Measurements from ENCODE around the gene MUS81.
"Not testable (repeated sequence)": the region's sequence is repeated elsewhere in the genome, so short reads cannot be mapped to it uniquely, and the experiment has no call there.

Gene MUS81

GRCh38 chr11:65860278-65861164, at the start of gene MUS81:
Gene MUS81 (plus strand): TSS chr11:65860433. CDS start chr11:65860754, 321 bp downstream.
- peak; percentile 100 for DNase-seq (ENCODE audit: low read depth)

- no peak for DNase-seq (ENCODE audit: low read depth)
Measured at GRCh38 chr11:65811764-65812475, 48.3 kb upstream of the MUS81 start.

- peak; percentile 39 for DNase-seq (ENCODE audit: low read depth)
Measured at GRCh38 chr11:65814131-65814985, 45.9 kb upstream of the MUS81 start.

- no peak for DNase-seq (ENCODE audit: low read depth)
Measured at GRCh38 chr11:65814986-65815565, 45.2 kb upstream of the MUS81 start.

GRCh38 chr11:65816696-65817095, 43.5 kb upstream of the MUS81 start:
- DNase-seq (ENCODE audit: low read depth) = no peak

GRCh38 chr11:65817312-65817834, 42.9 kb upstream of the MUS81 start:
- peak; percentile 14 for DNase-seq (ENCODE audit: low read depth)

GRCh38 chr11:65817835-65818680, 42.2 kb upstream of the MUS81 start:
- peak; percentile 89 for DNase-seq (ENCODE audit: low read depth)

- no peak for DNase-seq (ENCODE audit: low read depth)
Measured at GRCh38 chr11:65821107-65821506, 39.1 kb upstream of the MUS81 start.

GRCh38 chr11:65822776-65823528, 37.3 kb upstream of the MUS81 start:
- no peak for DNase-seq (ENCODE audit: low read depth)

- DNase-seq (ENCODE audit: low read depth) = no peak
Measured at GRCh38 chr11:65826984-65827735, 33.1 kb upstream of the MUS81 start.

- DNase-seq (ENCODE audit: low read depth) = no peak
Measured at GRCh38 chr11:65829459-65829858, 30.8 kb upstream of the MUS81 start.

GRCh38 chr11:65832231-65832630, 28.0 kb upstream of the MUS81 start:
- DNase-seq (ENCODE audit: low read depth) = not testable (repeated sequence)

GRCh38 chr11:65833297-65834030, 26.8 kb upstream of the MUS81 start, which contains the start of gene SNX32:
Gene SNX32 (plus strand): TSS chr11:65833963. CDS start chr11:65834066, 103 bp downstream.
- DNase-seq (ENCODE audit: low read depth) = peak; percentile 83

- DNase-seq (ENCODE audit: low read depth) = no peak
Measured at GRCh38 chr11:65834202-65834601, 26.0 kb upstream of the MUS81 start.

GRCh38 chr11:65842144-65842543, 18.1 kb upstream of the MUS81 start:
- DNase-seq (ENCODE audit: low read depth) = no peak

GRCh38 chr11:65843811-65844210, 16.4 kb upstream of the MUS81 start:
- no peak for DNase-seq (ENCODE audit: low read depth)

GRCh38 chr11:65844231-65844872, 15.9 kb upstream of the MUS81 start:
- no peak for DNase-seq (ENCODE audit: low read depth)

- no peak for DNase-seq (ENCODE audit: low read depth)
Measured at GRCh38 chr11:65847746-65848145, 12.5 kb upstream of the MUS81 start.
